ENCODE measurements around the gene CALHM6.

CALHM6 gene

DNA sequence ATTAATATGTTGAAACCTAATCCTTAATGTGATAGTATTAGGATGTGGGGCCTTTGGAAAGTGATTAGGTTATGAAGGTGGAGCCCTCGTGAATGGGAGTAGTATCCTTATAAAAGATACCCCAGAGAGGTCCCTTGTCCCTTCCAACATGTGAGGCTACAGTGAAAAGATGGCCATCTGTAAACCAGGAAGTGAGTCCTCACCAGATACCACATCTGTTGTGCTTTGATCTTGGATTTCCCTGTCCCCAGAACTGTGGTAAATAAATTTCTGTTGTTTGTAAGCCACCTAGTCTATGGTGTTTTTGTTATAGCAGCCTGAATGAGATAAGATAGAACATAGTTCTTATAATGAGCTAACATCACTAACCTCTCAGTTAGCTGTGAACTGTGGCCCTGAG lies 16.6 kb upstream of the CALHM6 start:
- DNase-seq (ENCODE audit: insufficient read length, low spot score), result no peak
- FAIRE-seq, result peak; percentile 68

DNA sequence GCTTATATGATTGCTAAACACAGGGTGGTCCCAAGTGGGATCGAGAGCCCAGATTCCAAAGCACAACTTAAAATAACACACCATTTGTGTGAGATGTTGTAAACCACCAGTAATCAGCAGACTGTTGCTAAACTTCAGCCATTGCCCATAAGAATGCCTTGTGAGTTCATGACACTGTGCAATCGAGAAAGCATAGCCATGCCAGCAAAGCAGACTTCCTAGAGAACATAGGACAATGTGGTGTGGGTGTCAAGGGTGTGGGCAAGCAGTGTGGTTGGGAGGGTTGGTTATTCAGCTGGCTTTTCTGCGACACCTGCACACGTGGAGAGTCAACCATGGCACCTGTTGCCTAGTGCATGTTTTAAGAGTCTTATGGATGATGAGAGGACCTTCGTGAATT lies 16.1 kb upstream of the CALHM6 start:
- DNase-seq (ENCODE audit: insufficient read length, low spot score) (no peak), FAIRE-seq (peak; percentile 55)

DNA sequence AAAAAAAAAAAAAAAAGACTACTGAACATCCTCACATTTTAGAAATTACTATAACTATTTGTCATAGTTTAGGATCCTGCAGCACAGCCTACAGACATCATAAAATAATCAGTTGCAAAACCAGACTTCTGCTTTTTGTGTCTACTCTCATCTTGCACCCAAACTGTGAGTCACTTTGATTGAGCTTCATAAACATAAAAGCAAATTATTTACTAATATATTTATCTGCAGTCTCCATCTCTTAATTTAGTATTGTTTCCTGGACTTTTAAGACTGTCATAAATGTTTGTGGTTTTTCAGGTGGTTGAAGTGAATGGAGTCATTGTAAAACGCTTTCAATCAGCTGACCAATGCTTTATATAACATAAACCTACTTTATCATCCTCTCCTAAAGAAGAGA lies 14.8 kb upstream of the CALHM6 start:
- DNase-seq (ENCODE audit: insufficient read length, low spot score) (no peak), FAIRE-seq (peak; percentile 18)

DNA sequence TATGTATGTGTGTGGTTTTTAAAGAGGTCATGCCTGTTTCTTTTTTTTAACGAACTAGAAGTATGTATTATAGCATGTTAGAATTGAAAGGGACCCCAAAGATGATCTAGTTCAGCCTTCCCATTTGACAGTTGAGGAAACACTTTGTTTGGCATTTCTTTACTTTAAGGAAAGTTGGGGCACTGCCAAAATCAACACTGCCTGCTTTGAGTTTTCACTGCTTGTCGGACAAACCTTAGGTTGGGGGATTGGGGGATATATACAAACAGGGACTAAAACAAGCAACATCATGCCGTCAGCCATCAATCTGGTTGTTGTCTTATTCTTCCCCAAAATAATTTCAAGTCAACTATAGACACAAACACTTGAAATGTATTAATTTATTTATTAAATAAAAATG lies 14.1 kb upstream of the CALHM6 start:
- DNase-seq (ENCODE audit: insufficient read length, low spot score) (no peak), FAIRE-seq (no peak)

DNA sequence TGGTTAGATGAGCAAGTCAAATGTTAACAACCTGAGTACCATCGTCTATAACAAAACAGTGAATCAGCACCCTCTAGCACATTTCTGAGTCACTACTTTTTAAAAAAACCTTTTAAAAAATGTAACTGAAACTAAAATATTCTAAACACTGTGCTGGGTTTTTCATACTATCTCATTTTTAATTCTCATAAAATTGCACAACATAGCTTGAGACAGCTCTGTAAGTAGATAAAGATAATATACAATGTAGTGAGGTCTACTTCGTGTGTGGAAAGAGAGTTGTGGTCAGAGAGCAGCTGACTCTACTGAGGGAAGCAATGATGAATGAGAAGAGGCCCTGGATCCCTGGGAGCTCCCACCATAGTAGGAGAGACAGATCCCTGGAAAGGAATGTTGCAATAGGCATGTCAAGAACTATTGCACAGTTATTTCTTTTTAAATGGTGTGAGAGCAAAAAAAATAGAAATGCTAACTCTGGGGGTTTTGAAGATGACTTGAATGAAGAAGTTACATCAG lies 13.6 kb upstream of the CALHM6 start:
- DNase-seq (ENCODE audit: insufficient read length, low spot score) (no peak), FAIRE-seq (no peak)

DNA sequence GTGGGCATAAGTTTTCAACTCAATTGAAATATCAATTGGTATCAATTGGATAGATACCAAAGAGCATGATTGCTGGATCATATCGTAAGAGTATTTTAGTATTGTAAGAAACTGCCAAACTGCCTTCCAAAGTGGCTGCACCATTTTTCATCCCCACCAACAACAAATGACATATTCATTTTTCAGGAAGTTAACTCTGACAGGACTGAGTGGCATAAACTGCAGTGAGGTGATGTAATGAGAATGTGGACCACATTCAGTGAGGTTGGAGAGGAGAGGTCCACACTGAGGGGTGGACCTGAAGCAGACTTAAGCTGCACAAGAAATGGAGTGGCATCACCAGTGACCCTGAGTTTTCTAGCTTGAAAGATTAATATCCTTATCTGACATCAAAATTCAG lies 11.6 kb upstream of the CALHM6 start:
- FAIRE-seq, result no peak
- no peak for DNase-seq (ENCODE audit: insufficient read length, low spot score)

DNA sequence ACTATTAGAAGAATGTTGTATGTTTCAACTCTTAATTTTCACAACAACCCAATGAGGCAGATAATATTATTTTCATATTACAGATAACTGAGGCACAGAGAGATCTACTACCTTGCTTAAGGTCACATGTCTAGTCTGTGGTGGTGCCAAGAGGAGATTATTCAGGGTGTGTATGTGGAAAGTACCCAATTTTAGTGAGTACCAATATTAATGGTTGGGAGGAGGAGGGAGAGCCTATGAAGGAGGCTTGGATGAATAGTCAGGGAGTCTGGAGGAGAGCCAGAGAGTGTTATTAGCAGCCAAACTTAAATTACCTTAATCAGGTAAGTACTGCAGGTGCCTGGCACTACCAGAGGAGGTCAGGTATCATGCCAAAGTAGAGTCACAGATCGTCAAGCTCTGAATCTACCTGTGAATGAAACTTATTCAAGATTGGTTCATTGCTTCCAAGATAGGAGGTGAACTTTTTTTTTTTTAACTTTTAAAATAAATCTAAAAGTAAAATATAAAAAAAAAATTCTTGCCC lies 10.9 kb upstream of the CALHM6 start:
- DNase-seq (ENCODE audit: insufficient read length, low spot score) (no peak), FAIRE-seq (peak; percentile 31)

DNA sequence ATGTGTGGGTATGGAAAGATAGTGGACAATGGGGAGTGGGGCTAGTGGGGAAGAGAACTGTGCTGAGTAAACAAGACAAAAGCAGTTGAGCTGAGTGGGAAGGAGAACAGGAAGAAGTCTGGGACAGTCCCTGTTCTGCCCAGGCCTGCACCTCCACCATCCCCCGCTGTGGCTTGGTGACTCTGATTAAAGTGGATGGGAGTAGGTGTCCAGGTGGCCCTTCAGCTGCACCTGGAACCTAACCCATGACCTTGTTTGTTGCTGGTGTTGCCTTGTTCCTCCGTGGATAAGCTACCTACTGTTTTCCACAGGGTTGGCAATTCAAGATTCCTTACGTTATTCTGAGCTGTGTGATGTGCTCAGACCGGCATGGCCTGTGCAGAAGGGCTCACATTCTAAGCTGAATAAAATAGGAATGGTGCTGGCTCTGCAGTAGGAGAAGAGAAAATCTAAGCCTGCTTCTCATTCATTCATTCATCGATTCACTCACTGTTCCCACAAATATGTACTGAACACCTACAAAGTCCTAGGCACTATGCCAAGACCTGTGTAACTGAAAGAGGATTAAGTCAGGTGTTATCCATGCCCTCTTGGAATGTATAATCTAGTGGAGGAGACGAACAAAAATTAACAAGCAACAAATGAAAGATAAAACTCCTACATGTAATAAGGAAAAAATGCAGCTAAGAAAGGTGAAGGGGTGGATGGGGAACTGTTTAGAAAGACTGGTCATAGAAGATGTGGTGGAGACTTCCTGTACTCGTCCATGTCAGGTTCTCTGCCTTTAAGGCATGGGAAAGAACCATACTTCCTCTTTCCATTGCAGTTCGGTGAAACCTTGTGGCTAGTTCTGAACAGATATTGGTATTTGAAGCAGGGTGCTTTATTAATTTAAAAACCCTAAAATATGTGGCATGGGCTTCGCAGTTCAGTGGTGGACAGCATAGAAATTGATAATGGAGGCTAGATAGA lies 10.1 kb upstream of the CALHM6 start:
- DNase-seq (ENCODE audit: insufficient read length, low spot score) (peak; percentile 40), FAIRE-seq (peak; percentile 93)

DNA sequence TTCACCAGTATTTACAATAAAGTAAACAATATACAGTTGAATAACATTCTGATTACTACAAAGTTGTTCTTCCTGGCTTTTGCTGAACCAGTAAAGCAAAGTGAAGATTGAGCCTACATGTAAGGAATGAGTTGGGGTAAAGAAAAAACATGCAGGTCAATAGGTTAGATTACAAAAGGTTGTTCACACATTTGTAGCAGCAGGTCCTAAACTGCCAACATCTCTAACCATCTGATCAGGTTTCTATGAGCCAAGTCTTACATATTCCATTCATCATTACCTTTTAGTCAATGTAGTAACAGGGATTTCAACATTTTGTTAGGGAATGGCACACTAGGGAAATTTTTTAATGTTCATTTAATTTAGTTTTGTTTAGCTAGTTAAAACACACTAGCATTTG lies 9.3 kb upstream of the CALHM6 start:
- DNase-seq (ENCODE audit: insufficient read length, low spot score) (no peak), FAIRE-seq (no peak)

DNA sequence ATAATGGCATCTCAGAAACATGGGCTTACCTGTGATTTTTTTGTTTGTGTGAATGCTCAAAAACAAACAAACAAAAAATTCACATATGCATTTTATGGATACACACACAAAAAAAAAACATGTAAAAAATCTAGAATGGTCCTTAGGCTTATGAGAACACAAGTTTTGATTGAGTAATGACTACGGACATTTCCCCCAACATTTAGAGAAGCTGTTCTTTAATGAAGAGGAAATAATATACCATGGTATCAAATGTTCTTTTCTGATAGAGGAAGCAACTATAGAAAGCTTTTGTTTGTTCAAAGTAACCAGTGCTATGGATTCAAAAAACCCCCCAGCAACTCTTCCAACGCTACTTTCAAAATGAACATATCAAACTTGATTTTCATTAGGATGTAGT lies 8.6 kb upstream of the CALHM6 start:
- FAIRE-seq, result no peak

DNA sequence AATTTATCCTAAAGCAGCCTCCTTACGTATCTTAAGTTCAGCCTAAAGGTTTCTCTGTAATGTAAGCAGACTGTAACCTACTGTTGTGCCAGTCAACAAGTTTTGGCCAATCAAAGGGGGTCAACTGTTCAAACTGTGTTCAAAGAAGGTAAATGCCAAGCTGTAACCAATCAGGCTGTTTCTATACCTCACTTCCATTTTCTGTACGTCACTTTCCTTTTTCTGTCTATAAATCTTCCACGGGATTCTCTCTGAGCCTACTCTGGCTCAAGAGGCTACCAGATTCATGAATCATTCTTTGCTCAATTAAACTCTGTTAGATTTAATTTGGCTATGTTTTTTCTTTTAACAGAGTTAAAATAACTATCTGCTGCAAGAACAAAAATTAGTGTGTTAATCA lies 5.1 kb upstream of the CALHM6 start:
- DNase-seq (ENCODE audit: insufficient read length, low spot score) (no peak), FAIRE-seq (no peak)

More for the DNA sequence above, 8.6 kb upstream of the CALHM6 start:
- DNase-seq (ENCODE audit: insufficient read length, low spot score), result no peak

DNA sequence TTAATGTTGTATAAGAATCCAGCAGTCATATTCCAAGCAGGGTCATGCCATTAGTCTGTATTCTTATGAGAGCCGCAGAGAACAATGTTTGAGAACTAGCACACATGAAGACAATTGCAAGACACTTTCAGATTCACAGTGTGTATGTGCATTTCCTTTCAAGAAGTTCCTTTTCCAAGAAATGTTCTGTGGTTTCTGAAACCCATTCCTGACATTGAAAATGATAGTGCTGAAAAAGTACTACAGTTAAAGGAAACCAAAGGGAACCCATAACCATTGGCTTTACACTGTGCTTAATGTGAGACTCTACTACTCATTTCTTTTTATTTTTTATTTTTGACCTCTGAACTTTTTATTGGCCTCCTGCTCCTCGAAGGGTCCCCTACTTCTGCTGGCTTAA lies 4.2 kb upstream of the CALHM6 start:
- DNase-seq (ENCODE audit: insufficient read length, low spot score) (no peak), FAIRE-seq (no peak)

DNA sequence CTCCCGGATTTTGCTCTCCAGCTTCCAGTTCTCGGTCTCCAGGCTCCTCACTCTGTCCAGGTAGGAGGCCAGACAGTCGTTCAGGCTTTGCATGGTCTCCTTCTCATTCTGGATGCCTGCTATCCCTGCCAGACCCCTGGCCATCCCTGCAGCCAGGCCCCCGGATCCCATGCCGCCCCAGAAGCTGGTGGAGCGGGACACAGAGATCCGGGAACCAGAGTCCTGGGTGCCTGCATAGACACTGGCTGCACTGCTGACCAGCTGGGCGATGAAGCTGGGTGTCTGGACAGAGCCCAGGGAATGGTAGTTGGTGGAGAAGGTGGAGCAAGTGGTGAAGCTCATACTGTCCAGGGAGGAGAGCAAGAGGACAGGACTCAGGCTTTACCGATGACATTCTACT lies 2.9 kb upstream of the CALHM6 start:
- FAIRE-seq, result no peak

DNA sequence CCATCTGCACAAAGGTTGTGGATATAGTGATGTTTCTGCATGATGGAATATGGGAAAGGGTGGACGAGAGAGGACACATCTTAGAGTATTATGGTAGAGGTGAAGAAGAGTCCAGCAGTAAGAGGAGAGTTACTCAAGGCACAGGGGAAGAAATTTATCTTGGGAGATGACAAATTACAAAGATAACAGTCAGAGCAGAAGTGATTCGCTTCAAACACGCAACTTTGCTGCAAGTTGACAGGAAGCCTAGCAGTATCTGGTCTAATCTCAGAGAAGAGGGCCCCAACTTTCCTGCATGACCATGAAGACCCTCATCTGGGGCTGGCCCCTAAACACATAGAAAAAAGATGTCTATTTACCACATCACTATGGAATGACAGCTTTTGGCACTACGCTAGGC lies 1.2 kb upstream of the CALHM6 start:
- FAIRE-seq (no peak), DNase-seq (ENCODE audit: insufficient read length, low spot score) (no peak)

More for the DNA sequence above, 2.9 kb upstream of the CALHM6 start:
- DNase-seq (ENCODE audit: insufficient read length, low spot score), result no peak

DNA sequence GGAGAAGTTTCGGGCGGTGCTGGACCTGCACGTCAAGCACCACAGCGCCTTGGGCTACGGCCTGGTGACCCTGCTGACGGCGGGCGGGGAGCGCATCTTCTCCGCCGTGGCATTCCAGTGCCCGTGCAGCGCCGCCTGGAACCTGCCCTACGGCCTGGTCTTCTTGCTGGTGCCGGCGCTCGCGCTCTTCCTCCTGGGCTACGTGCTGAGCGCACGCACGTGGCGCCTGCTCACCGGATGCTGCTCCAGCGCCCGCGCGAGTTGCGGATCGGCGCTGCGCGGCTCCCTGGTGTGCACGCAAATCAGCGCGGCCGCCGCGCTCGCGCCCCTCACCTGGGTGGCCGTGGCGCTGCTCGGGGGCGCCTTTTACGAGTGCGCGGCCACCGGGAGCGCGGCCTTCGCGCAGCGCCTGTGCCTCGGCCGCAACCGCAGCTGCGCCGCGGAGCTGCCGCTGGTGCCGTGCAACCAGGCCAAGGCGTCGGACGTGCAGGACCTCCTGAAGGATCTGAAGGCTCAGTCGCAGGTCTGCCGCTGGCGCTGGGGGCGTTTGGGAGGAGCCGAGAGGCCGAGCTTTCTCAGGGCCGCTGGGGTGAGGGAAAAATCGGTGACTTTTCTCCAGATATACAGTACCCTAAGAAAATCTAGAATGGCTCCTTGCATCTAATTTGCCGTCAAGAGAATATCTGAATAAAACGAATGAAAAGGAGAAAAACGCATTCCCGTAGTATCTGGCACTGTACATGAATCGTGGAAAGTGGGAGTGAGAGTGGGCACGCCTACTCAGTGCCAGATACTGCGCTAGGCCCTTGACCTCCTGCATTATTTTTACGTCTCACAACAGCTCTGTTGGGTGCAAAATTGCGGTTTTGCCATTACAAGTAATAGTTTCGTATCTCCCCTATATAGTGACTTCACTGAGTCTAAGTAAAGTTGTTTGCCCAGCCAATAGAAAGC lies 1.0 kb downstream of the CALHM6 start:
- FAIRE-seq (peak; percentile 83), DNase-seq (ENCODE audit: insufficient read length, low spot score) (peak; percentile 41)

DNA sequence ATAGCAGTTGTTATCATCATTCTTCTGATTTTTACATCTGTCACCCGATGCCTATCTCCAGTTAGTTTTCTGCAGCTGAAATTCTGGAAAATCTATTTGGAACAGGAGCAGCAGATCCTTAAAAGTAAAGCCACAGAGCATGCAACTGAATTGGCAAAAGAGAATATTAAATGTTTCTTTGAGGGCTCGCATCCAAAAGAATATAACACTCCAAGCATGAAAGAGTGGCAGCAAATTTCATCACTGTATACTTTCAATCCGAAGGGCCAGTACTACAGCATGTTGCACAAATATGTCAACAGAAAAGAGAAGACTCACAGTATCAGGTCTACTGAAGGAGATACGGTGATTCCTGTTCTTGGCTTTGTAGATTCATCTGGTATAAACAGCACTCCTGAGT lies 2.1 kb downstream of the CALHM6 start:
- FAIRE-seq (no peak), DNase-seq (ENCODE audit: insufficient read length, low spot score) (no peak)

DNA sequence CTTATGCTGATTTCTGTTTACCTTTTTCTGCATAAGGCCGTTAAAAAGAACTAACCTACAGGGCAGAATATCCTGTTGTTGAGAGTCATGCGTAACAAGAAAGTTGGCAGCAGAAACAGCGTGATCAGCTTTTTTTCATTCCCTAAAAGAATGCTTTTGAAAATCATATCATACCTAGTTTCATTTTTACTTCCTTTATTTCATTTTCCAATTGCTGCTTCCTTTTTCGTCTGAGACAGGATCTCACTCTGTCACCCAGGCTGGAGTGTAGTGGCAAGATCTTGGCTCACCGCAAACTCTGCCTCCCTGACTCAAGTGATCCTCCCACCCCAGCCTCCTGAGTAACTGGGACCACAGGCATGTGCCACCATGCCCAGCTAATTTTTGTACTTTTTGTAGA lies 4.1 kb downstream of the CALHM6 start:
- no peak for DNase-seq (ENCODE audit: insufficient read length, low spot score)
- peak; percentile 80 for FAIRE-seq

DNA sequence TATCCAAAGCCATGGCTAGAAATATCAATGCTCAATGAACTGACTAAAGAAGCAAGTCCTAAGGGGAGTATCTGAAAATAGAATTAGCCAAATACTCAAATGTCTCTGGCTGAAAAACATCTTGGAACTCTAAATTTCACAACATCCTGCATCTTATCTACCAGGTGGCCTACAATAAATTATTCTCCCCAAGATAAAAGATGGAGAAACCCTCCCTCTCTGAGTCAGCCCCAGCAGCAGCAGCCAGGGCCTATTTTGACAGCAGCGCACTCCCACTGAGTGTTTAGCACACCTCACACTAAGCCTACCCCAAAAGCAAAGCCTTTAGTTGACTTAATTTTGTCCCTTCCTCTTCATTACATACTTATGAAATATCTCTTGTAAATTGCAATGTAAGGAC lies 5.9 kb downstream of the CALHM6 start:
- no peak for DNase-seq (ENCODE audit: insufficient read length, low spot score)
- FAIRE-seq, result no peak

DNA sequence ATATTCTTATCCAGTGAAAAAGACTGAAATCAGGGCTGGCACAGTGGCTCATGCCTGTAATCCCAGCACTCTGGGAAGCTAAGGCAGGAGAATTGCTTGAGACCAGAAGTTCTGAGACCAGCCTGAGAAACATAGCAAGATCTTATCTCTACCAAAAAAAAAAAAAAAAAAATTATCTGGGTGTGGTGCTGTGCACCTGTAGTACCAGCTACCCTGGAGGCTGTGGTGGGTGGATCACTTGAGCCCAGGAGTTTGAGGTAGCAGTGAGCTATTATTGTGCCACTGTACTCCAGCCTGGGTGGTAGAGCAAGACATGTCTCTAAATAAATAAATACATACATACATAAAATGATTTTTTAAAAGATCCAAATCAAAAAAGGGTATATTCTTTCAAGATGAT lies 6.3 kb downstream of the CALHM6 start:
- no peak for FAIRE-seq

DNA sequence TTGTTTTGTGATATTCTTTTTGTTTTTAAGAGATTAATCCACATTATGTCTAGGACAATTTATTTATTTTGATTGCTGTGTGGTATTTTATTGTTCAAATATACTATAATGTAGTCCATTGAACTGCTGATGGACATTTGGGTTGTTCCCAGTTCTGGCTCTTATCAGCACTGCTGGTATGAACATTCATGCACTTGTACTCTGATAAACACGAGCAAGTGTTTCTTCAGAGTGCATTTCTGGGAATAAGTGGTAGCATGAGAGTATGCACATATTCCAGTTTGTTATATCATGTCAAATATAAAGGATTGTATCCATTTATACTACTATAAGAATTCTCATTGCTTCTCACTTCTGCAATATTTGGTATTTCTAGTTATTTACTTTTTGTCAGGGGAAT lies 7.1 kb downstream of the CALHM6 start:
- DNase-seq (ENCODE audit: insufficient read length, low spot score) (no peak), FAIRE-seq (no peak)

More for the DNA sequence above, 6.3 kb downstream of the CALHM6 start:
- no peak for DNase-seq (ENCODE audit: insufficient read length, low spot score)

DNA sequence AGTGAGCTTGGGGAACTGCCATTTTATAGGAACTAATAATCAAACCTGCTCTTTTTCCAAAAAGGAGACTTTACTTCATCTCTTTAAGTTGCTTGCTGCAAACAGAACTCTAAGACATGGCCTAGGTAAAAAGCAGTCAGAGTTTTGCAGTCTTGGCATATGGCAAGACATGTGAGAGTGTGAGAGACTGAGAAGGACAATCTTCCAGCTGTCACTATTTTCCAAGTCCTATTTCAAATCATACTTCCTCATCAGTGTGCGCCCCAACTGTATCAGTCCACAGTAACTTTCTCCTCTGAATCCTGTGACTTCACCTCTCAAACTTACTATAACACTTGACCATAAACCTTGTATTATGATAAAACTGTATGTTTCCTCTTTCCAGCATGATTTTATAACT lies 10.4 kb downstream of the CALHM6 start:
- FAIRE-seq (no peak), DNase-seq (ENCODE audit: insufficient read length, low spot score) (no peak)

Data from GM19239 (cell line).